ENCODE measurements around the gene KCNH1.

GRCh38 chr1:210908791-210909190 lies 225.2 kb downstream of the KCNH1 start:
- TF ChIP-seq CTCF (IDR thresholded peaks at IDR 0.05) (no peak), GABPA (IDR thresholded peaks at IDR 0.05; ENCODE audit: low read depth) (no peak), TAF1 (IDR thresholded peaks at IDR 0.05; ENCODE audit: borderline replicate concordance, low read depth, low read length) (no peak), YY1 (IDR thresholded peaks at IDR 0.05; ENCODE audit: low read depth) (no peak)
